ENCODE results near the gene CDK2.
"Not testable (repeated sequence)": the region's sequence is repeated elsewhere in the genome, so short reads cannot be mapped to it uniquely, and the experiment has no call there.

CDK2 gene

DNA sequence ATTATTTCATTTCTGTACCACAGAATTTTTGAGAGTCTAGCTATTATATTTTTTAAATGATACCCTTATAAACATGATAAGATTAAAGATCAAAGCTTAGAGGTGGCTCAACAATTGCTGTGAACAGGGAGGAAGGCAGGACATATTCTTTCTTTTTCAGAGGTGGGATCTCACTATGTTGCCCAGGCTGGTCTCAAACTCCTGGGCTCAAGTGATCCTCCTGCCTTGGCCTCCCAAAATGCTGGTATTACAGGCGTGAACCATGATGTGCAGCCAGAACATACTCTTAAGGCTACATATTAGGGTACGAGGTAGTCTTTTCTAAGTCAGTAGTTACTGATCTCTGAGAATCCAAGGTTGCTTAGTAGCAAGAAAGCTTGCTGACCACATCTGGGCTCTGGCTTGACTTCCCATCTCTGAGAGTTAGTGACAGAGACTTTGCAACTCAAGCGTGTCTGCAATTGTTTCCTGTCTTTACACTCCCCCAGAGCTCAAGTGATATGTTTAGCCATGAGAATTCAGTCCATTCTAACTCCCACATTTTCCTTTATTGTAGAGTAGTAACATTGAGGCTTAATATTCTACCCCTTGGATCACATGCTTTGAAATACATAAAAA, 15.8 kb downstream of the CDK2 start:
- TF ChIP-seq, protein P1, sequence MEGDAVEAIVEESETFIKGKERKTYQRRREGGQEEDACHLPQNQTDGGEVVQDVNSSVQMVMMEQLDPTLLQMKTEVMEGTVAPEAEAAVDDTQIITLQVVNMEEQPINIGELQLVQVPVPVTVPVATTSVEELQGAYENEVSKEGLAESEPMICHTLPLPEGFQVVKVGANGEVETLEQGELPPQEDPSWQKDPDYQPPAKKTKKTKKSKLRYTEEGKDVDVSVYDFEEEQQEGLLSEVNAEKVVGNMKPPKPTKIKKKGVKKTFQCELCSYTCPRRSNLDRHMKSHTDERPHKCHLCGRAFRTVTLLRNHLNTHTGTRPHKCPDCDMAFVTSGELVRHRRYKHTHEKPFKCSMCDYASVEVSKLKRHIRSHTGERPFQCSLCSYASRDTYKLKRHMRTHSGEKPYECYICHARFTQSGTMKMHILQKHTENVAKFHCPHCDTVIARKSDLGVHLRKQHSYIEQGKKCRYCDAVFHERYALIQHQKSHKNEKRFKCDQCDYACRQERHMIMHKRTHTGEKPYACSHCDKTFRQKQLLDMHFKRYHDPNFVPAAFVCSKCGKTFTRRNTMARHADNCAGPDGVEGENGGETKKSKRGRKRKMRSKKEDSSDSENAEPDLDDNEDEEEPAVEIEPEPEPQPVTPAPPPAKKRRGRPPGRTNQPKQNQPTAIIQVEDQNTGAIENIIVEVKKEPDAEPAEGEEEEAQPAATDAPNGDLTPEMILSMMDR (IDR thresholded peaks at IDR 0.05; ENCODE audit: low read depth, low read length), result no peak
- H3K4me3 ChIP-seq (ENCODE audit: low read depth, low read length), result no peak overlapping the region

DNA sequence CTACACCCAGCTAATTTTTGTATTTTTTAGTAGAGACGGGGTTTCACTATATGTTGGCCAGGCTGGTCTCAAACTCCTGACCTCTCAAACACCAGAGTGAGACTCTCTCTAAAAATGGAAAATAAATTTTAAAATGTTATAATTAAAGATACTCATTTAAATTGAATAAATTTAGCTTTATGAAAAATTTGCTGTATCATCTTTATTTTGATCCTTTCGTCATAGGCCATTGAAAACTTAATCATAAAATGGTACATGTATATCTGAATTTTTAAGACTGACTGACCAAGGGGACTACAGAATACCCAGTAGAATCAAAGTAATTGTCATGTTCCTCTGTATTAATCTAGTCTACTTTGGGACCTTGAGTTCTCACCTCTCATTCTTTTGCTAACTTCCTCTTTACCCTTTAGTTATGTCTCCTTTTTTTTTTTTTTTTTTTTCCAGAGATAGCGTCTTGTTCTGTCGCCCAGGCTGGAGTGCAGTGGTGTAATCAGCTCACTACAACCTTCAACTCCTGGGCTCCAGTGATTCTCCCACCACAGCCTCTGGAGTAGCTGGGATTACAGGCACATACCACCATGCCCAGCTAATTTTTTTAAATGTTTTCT, 16.7 kb downstream of the CDK2 start:
- no peak overlapping the region for H3K4me3 ChIP-seq (ENCODE audit: low read depth, low read length)
- TF ChIP-seq, protein P1 (IDR thresholded peaks at IDR 0.05; ENCODE audit: low read depth, low read length), result no peak

DNA sequence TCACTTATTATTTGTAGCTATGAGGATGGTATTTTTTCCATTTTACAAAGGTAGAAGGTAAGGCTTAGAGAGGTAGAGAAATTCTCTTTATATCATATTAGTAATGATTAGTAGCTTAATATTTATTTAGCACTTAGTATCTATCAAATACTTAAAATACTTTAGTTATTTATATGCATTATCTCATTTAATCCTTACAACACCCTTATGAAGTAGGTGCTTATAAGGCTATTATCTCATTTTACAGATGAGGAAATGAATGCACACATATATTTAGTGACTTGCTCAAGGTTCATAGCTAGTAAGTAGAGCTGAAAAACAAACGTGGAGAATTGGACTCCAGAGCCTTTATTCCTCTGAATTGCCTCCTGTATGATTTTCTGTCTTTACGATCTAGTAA, 18.2 kb downstream of the CDK2 start:
- H3K4me3 ChIP-seq (ENCODE audit: low read depth, low read length), result no peak overlapping the region
- TF ChIP-seq, protein P1 (IDR thresholded peaks at IDR 0.05; ENCODE audit: low read depth, low read length), result no peak

DNA sequence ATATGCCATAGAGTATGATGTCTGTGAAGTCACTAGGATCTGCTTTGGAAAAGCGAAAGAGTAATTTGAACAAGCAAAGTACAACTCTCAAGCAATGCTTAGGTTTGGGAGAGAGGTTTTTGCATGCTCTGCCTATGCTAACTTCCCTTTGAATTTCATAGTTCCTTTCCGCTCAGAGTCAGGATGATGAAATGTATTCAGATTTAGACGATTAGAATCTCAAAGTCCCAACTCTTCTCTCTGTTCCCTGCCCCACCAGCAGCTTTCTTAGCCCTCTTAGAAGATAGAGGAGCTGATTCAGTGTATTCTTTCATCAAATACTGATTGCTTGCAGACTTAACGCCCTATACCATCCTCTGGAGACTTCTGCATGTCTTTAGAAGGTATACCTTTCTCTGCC, 18.7 kb downstream of the CDK2 start:
- TF ChIP-seq, protein P1 (IDR thresholded peaks at IDR 0.05; ENCODE audit: low read depth, low read length), result no peak
- no peak overlapping the region for H3K4me3 ChIP-seq (ENCODE audit: low read depth, low read length)

DNA sequence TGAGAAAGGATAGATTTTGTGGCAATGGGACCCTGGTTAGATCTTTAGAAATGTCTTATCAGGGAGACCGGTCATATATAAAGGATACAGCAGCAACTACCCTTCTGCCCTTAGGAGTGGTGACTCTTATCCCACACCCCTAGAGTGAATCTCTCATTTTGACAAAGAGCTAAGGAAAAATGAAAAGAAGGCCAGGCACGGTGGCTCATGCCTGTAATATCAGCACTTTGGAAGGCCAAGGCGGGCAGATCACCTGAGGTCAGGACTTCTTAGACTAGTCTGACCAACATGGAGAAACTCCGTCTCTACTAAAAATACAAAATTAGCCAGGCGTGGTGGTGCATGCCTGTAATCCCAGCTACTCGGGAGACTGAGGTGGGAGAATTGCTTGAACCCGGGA, 19.3 kb downstream of the CDK2 start:
- not testable (repeated sequence) for H3K4me3 ChIP-seq (ENCODE audit: low read depth, low read length)

DNA sequence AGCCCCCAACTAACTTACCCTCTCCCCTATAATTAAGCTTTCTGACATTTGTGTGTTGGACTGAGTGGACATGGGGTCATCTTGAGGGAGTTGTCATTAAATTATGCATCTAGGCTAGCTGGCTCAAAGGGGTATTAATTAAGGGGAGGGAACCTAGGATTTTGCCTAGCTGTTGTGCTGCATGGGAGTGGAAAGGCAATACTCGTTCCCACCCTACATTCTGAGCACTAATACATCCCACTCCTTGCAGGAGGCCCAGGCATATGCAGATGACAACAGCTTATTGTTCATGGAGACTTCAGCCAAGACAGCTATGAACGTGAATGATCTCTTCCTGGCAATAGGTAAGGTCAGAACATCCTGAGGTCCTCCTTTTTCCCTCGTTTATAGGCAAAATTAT, 24.5 kb downstream of the CDK2 start:
- TF ChIP-seq, protein P1 (IDR thresholded peaks at IDR 0.05; ENCODE audit: low read depth, low read length), result no peak
- no peak overlapping the region for H3K4me3 ChIP-seq (ENCODE audit: low read depth, low read length)

DNA sequence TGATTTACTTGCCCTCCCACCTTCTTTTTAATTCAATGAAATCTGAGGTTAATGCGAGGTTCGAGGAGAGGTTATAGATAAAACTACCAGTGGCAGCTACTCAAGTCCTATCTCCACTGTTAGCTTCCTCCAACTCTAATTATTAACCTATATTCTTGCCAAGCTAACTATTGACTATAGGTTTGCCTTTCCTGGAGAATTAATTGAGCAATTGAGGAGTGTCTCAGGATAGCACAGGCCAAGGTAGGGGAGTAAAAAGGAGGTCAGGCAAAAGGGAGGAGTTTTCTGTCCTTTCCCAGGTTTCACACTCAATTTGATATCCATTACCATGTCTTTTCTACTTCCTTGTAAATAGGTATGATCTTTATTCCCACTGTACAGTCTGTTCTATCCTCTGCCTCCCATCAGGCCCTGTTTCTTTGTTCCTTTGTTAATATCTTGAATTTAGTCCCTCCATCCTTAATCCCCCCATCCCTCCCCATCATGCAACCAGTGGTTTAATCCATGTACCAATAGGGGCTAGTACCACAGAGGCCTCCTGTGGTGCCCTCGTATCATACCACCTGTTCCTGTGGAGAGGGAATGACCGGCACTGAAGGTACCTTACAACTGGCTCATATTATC, 26.7 kb downstream of the CDK2 start:
- H3K4me3 ChIP-seq (ENCODE audit: low read depth, low read length), result no peak overlapping the region
- TF ChIP-seq, protein P1 (IDR thresholded peaks at IDR 0.05; ENCODE audit: low read depth, low read length), result no peak
